Stimulated activated naive CD8-positive, alpha-beta T cell treated with anti-CD3 and anti-CD28 coated beads, Interleukin-15, Interleukin-2, amounts not matched to agents 100 U/mL and 50 U/mL, for 24 hours (primary cell): ENCODE measurements around the gene PPP3CA.
"Not testable (repeated sequence)": the region's sequence is repeated elsewhere in the genome, so short reads cannot be mapped to it uniquely, and the experiment has no call there.

Experiments used
- ATAC-seq: fragments of 150-1000 bp; cut with Tn5 transposase; one replicate; pipeline ENCODE4 v1.10.0; 2021
- DNase-seq: peaks from one replicate; pipeline ENCODE4 v3.0.0; 2021

Gene PPP3CA

DNA sequence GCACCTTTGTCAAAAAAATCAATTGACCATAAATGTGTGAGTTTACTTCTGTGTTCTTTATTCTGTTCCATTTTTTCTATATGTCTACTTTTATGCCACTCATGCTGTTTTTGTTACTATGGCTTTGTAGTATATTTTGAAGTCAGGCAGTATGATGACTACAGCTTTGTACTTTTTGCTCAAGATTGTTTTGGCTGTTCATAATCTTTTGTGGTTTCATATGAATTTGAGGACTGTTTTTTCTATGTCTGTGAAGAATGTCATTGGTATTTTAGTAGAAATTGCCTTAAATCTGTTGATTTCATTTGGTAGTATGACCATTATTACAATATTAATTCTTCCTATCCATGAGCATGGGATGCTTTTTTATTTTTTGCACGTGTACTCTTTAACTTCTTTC is 346.8 kb downstream of the PPP3CA start:
- DNase-seq (no peak), ATAC-seq (no peak)

DNA sequence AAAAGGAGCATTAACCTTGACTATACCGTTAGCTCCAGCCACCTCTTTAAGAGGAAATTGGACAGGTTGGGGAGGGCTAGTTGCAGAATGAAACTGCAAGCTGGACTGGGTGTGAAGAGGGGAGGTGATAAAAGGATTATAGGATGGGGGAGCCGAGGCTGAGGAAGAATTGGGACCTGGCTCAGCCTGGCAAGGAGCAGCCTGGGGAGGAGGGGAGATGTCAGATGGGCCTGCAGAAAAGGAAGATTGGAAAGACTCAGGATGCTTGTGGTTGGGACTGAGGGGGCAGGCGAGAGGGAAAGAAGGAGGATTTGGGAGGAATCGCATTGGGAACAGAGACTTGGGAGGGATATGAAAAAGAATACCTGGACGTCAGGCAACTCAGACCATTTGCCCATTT is 351.7 kb downstream of the PPP3CA start:
- DNase-seq (no peak), ATAC-seq (no peak)

- DNase-seq, ATAC-seq: not testable (repeated sequence)
These were observed 352.3 kb downstream of the PPP3CA start for GRCh38 chr4:100995002-100995401.

DNA sequence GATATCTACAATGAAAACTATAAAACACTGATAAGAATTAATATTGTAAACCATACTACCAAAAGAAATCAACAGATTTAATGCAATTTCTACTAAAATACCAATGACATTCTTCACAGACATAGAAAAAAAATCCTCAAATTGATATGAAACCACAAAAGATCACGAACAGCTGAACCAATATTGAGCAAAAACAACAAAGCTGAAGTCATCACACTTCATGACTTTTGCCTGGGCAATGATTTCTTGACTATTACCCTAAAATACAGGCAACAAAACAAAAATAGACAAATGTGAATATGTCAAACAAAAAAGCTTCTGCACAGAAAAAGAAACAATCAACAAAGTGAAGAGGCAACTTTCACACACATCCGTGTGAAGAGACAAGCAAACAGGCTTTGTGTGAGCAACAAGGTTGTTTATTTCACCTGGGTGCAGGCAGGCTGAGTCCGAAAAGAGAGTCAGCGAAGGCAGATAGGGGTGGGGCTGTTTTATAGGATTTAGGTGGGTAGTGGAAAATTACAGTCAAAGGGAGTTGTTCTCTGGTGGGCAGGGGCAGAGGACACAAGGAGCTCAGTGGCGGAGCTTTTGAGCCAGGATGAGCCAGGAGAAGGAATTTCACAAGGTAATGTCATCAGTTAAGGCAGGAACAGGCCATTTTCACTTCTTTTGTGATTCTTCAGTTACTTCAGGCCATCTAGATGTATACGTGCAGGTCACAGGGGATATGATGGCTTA is 355.8 kb downstream of the PPP3CA start:
- not testable (repeated sequence) for DNase-seq, ATAC-seq

- DNase-seq (no peak), ATAC-seq (no peak)
These were observed 357.9 kb downstream of the PPP3CA start for GRCh38 chr4:100989401-100989800.

- DNase-seq (no peak), ATAC-seq (no peak)
These were observed 358.4 kb downstream of the PPP3CA start for GRCh38 chr4:100988876-100989275.

DNA sequence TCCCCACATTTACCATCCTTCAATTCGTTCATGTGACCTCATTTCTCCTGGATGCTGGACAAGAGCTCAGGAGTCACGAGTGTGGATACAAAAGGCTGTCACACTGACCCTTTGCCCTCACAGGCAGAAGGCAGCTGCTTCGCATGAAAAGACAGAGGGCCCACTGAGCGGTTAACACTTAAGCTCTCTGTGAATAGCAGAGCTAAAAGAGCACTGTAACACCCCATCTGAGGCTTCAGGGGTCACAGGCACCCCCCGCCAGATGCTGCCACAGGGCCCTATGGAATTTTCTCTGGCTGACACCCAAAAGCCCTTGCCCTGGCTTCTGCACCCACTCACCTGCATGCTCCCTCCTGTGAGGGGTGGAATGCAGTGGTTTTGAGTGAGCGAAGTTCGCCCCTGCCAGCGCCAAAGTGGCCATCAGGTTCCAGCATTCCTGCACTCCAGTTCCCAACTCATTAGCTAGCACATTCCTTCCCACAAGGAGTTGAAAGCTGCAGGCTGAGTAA is 360.9 kb downstream of the PPP3CA start:
- ATAC-seq (no peak), DNase-seq (no peak)

DNA sequence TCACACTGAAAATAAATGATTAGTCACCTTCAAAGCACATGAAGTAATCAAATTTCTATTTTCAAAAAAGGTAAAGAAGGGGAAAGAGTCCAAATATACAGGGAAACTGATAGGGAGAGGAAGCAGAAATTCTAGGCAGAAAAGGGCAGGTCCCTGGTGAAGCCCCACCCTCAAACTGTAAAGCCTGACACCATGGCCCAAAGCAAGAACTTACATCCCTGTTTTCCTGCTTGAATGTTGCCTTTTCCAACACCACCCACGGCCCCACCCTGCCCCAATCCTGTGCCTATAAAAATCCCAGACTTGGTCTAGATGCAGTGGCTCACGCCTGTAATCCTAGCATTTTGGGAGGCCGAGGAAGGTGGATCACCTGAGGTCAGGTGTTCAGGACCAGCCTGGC is 361.8 kb downstream of the PPP3CA start:
- DNase-seq = no peak
- no peak for ATAC-seq

DNA sequence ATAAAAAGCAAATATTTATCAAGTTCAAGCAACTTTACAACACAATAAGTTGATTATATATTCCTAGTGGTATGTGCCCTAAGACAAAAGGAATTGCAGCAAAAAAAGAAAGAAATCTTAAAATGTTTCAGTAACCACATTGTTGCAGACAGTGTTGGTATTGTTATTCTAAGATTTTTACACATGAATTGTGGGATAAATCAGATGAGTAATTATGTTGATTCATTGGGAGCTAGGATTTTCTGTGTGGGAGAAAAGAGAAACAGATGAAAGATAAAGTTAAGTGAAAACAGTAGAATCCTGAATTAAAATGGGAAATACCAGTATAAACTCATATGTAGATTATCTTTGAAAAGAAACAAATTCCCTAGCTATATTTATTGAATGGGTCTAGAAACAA is 362.4 kb downstream of the PPP3CA start:
- ATAC-seq (no peak), DNase-seq (no peak)

DNA sequence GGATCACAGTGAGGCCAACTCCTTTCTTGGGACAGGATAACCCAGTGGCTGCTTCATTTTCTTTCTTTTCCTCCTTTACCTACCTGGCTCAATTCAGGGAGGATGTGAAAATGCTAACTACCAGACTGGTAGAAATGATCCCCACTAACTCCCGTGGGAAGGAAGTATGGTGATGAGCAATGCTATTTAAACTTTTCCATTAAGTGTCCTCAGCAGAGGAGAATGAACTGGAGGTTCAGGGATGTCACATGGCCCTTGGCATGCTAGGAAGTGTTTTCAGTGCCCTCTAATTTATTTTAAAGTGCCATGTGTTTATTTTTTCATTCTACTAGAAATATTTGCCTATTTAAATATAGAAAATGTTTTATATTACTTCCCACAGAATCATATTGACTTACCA is 363.9 kb downstream of the PPP3CA start:
- no peak for DNase-seq
- ATAC-seq = no peak

DNA sequence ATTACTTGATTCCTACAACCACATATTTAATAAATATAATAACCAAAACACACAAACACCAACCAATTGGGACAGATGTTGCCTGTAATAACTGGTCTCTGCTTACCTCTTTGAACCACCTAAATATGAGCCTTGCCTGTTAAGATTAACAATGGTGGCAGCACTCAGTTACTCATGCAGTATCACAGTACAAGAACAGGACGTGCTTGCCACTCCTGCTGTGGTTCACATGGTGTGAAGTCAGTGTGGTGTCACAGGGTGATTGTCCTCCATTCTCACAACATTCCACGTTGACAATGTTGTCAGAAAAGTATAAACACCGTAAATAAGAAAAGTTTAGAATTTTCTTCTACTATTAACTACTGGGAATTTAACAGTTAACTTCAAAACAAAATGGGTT is 365.0 kb downstream of the PPP3CA start:
- no peak for ATAC-seq

DNA sequence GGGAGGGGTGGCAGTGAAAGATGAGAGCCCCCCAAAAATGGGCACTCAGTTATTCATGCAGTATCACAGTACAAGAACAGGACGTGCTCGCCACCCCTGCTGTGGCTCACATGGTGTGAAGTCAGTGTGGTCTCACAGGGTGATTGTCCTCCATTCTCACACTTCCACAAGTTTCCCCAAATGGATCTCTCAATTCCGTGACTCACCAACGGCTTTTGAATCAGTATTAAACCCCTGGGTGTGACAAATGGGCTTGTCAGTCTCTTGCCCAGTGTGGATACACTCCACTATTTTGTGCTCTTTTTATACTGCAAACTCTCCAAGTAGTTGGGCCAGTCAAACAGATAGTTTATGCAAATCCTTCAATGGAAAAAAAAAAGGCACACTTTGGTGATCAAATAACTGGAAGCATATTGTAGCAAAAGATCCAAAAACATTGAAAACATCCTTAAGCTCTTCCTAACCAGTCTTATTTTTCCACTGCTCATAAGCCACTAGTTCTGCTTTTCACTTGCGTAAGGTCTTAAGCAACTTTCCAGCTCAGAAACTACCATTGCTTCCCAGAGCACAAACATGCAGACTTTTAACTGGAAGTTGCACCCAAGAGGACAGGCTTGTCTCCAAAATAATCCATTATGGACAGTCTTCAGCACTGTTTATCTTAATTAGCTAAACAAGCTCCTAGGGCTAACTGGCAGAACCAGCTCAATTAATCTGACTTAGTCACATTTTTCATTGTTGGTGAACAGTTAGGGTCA is 365.7 kb downstream of the PPP3CA start:
- DNase-seq = no peak

More for the DNA sequence above, 365.0 kb downstream of the PPP3CA start:
- no peak for DNase-seq

DNA sequence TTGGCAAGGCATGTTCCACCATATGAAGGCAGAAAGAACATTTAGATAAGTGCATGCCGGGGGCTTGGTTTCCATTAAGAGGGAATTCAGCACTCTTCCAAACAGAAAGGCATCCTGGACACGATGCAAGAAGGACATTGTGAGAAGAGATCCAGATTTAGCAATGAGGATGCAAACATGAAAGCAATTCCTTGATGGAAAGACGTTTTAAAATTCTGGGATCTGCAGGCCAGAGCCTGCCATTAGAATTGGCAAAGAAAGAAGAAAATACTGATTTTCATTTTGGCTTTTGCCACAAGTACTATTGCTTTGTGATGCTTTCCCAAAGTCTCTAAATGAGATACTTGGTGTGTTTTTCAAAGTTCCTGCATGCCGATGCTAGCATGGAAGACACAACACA is 367.6 kb downstream of the PPP3CA start:
- ATAC-seq (no peak), DNase-seq (no peak)

More for the DNA sequence above, 365.7 kb downstream of the PPP3CA start:
- ATAC-seq = no peak

DNA sequence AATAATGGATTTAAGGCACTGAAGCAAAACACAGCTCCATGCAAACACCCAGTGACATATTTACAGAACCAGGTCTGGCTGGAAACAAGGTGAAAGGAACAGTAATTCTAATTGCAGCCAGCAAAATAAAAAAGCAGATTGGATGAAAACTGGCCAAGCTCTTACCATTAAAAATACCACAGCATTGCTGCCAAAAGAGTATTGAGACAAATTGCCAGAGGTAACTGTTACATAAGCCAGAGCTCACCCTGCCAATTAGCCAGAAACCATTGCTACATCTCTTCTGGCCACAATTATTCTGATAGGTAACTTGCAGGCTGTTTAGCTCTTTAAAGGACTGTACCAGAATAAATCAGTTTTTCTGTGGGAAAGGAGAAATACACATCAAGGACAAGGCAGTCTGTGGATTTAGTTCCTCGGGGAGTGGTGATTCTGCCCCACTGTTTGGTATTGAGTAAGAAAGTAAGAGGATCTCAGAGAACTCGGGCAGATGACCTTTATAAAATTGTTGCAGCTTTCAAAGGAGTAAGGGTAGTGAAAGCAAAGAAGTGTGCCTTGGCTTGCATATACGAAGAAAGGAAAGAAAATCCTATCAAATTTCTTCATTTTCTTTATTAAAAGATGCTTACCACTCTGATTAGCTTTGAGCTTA is 369.5 kb downstream of the PPP3CA start:
- ATAC-seq = no peak
- DNase-seq = no peak

DNA sequence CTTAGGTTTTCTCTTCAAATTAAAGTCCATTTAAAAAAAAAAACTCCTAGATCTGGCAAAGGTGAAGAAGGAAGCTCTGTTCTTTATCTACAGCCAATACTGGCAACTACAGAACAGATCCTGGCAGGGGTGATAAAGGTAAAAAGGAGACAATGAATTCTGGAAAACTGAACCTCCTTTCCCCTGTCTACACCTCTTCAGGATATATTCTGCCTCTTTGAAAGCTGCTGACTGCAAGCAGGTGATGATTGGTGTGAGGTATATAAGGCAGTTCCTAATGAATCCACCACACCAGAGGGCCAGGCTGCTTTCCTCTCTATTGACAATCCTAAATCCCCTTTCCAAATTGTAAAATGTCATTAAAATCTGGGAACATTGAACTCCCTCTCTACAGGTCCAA is 370.1 kb downstream of the PPP3CA start:
- ATAC-seq (no peak), DNase-seq (no peak)
